Measurements from ENCODE around the gene ATP6AP1. TPM values are rescaled to one million over a fixed set of nuclear protein-coding genes. Genes with fewer than 3 reads are reported as not detected.

Gene ATP6AP1
- polyA plus RNA-seq, 4 donors: 90.0 to 165 (median 151) TPM

- DNase-seq (ENCODE audit: low read depth in 4 of 4, low spot score in 3 of 4): no peak
Observed at GRCh38 chrX:154486052-154486395, 57.5 kb downstream of the ATP6AP1 start.

Other genes with a start within 250 kb of the ATP6AP1 start
- gene OPN1MW, start 246.1 kb upstream of the ATP6AP1 start, polyA plus RNA-seq (ENCODE audit: insufficient read length in 4 of 4): not detected
- gene OPN1MW2, start 208.9 kb upstream of the ATP6AP1 start, polyA plus RNA-seq (ENCODE audit: insufficient read length in 4 of 4): not detected
- gene OPN1MW3, start 171.1 kb upstream of the ATP6AP1 start, polyA plus RNA-seq (ENCODE audit: insufficient read length in 4 of 4): not detected
- not detected for gene TEX28, start 133.6 kb upstream of the ATP6AP1 start, polyA plus RNA-seq (ENCODE audit: insufficient read length in 4 of 4)
- under 1 TPM; 0.22 to 0.33 (median 0.25) TPM for gene TKTL1, start 132.9 kb upstream of the ATP6AP1 start, polyA plus RNA-seq (ENCODE audit: insufficient read length in 4 of 4)
- 100 to 1,000 TPM; 390 to 584 (median 487) TPM for gene FLNA, start 54.0 kb upstream of the ATP6AP1 start, polyA plus RNA-seq (ENCODE audit: insufficient read length in 4 of 4)
- 10 to 100 TPM; 59.5 to 75.9 (median 68.4) TPM for gene EMD, start 49.4 kb upstream of the ATP6AP1 start, polyA plus RNA-seq (ENCODE audit: insufficient read length in 4 of 4)
- gene RPL10, start 30.3 kb upstream of the ATP6AP1 start, polyA plus RNA-seq (ENCODE audit: insufficient read length in 4 of 4): 1,000 to 10,000 TPM; 2,891 to 3,494 (median 3,187) TPM
- gene DNASE1L1, start 19.4 kb upstream of the ATP6AP1 start, polyA plus RNA-seq (ENCODE audit: insufficient read length in 4 of 4): 10 to 100 TPM; 10.1 to 16.5 (median 12.0) TPM
- gene TAFAZZIN, start 17.1 kb upstream of the ATP6AP1 start, polyA plus RNA-seq (ENCODE audit: insufficient read length in 4 of 4): 10 to 100 TPM; 23.9 to 50.8 (median 33.3) TPM
- 100 to 1,000 TPM; 120 to 154 (median 127) TPM for gene GDI1, start 8.5 kb downstream of the ATP6AP1 start, polyA plus RNA-seq (ENCODE audit: insufficient read length in 4 of 4)
- 10 to 100 TPM; 44.1 to 52.3 (median 46.7) TPM for gene FAM50A, start 15.5 kb downstream of the ATP6AP1 start, polyA plus RNA-seq (ENCODE audit: insufficient read length in 4 of 4)
- gene PLXNA3, start 29.6 kb downstream of the ATP6AP1 start, polyA plus RNA-seq (ENCODE audit: insufficient read length in 4 of 4): 10 to 100 TPM; 45.2 to 69.6 (median 53.6) TPM
- 10 to 100 TPM; 11.2 to 14.8 (median 12.2) TPM for gene LAGE3, start 50.6 kb downstream of the ATP6AP1 start, polyA plus RNA-seq (ENCODE audit: insufficient read length in 4 of 4)
- 10 to 100 TPM; 19.9 to 29.3 (median 27.1) TPM for gene UBL4A, start 57.9 kb downstream of the ATP6AP1 start, polyA plus RNA-seq (ENCODE audit: insufficient read length in 4 of 4)
- gene SLC10A3, start 62.0 kb downstream of the ATP6AP1 start, polyA plus RNA-seq (ENCODE audit: insufficient read length in 4 of 4): 10 to 100 TPM; 17.2 to 21.7 (median 21.0) TPM
- 10 to 100 TPM; 25.6 to 43.5 (median 30.7) TPM for gene FAM3A, start 87.6 kb downstream of the ATP6AP1 start, polyA plus RNA-seq (ENCODE audit: insufficient read length in 4 of 4)
- 10 to 100 TPM; 38.0 to 47.5 (median 40.5) TPM for gene G6PD, start 118.2 kb downstream of the ATP6AP1 start, polyA plus RNA-seq (ENCODE audit: insufficient read length in 4 of 4)
- 10 to 100 TPM; 12.3 to 19.1 (median 14.4) TPM for gene IKBKG, start 118.9 kb downstream of the ATP6AP1 start, polyA plus RNA-seq (ENCODE audit: insufficient read length in 4 of 4)
- not detected for gene CTAG1A, start 156.5 kb downstream of the ATP6AP1 start, polyA plus RNA-seq (ENCODE audit: insufficient read length in 4 of 4)
- not detected for gene CTAG1B, start 190.6 kb downstream of the ATP6AP1 start, polyA plus RNA-seq (ENCODE audit: insufficient read length in 4 of 4)
- not detected for gene CTAG2, start 224.9 kb downstream of the ATP6AP1 start, polyA plus RNA-seq (ENCODE audit: insufficient read length in 4 of 4)